NCI-H345 treated with DMSO at 0.1 percent for 48 hours (cell line): ENCODE results near the gene IL1RAP.

Experiments used
- DNase-seq: peaks from one replicate; lab custom pipeline; 2025; ENCODE audit not compliant: unreplicated experiment; lab: John Stamatoyannopoulos, UW

The IL1RAP gene

DNA sequence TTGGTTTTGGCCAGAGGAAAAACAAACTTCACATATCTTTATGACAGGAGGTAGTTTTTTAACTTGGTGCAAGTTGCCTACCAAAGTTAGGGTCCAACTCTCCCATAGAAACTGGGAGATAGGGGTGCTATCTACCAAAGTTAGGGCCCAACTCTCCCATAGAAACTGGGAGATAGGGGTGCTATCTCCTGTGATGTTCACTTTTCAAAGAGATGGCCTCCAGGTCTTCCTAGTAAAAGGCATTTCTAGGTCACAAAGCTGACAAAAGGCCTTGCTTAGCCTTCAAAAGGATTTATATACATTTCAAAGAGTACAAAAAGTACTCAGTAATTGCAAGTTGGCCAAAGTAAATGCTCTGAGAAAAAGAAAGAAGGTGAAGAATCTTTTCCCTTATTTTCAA is 27.1 kb downstream of the IL1RAP start:
- DNase-seq, result no peak

DNA sequence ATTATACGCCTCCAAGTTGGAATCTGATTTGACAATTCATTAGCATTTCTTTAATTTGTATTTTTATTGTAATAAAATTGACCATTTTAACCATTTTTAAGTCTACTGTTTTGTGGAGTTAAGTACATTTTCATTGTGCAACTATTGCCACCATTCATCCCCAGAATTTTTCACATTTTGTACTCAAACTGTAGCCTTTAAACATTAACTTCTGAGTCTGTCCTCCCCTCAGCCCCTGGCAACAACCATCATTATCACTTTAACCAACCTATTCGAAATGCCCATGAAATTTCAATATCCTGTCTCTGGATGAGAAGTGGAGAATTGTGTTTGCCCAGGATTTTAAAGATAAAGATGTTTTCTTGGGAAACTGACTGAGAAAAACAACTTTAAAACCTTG is 27.7 kb downstream of the IL1RAP start:
- DNase-seq, result no peak

GRCh38 chr3:190542846-190543245 is 29.0 kb downstream of the IL1RAP start:
- no peak for DNase-seq

DNA sequence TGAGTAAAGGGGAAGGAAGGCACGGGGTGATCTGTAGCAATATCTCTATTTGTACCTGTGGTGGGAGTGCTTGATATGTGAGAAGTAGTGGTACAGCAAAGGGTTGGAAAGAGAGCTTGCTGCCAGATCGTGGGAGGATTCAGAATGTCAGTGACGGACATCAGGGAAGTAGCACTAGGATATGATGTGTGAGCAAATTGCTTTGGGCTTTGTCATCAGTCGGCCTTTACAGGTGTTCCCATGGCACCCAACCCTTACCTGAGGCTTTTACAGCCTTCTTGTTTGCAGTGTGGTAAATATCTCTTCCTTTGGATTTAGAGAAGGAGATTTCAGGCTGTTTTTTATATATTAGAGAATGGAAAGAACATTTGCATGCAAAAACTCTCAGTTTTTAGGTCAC is 29.8 kb downstream of the IL1RAP start:
- DNase-seq, result no peak

GRCh38 chr3:190545191-190545590 is 31.3 kb downstream of the IL1RAP start:
- no peak for DNase-seq

GRCh38 chr3:190546881-190547510 is 33.1 kb downstream of the IL1RAP start:
- DNase-seq, result no peak

DNA sequence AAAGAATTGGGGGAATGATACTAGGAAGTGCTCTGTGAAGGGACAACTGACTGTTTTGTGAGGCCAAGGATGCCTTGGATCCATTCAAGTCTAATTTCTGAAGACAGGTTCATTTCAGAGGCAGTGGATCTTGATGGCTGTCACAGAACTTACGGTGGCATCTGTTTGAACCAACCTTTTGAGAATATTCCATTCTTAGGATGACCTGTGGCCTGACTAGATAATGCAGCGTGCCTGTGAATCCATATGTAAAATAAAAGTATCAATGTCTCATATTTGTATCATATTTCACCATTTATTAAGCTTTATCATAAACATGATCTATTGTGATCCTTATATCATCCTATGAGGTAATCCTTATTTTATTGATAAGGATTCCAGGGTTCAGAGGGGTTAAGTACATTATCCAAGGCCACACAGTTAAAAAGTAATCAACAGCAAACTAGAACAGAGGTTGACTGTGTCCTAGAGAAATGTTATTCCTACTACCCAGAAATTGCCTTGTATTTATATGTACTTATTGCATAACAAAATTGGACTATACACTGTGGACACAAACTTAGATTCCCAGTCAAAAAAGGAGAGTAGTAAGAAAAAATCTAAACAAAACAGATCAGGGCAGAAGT is 34.3 kb downstream of the IL1RAP start:
- DNase-seq, result no peak

DNA sequence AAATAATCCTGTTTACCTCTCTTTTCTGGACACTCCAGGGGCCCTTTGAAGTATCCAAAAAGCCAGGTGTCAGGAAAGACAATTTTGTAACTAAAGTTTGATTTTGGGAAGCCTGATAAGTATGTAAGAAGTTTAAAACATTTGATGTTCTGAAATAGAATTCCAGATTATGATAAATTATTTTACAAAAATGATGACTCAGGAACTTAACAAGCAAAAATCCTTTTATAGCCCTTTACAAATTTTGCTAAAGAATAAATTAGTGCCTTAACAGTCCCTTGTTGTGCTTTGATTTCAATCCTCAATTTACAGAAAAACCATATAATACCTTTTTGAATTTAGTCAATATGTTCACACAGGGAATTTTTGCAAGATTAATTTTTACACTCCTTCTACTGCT is 38.1 kb downstream of the IL1RAP start:
- no peak for DNase-seq

- DNase-seq, result no peak
Observed at GRCh38 chr3:190552969-190553759, 39.3 kb downstream of the IL1RAP start.

DNA sequence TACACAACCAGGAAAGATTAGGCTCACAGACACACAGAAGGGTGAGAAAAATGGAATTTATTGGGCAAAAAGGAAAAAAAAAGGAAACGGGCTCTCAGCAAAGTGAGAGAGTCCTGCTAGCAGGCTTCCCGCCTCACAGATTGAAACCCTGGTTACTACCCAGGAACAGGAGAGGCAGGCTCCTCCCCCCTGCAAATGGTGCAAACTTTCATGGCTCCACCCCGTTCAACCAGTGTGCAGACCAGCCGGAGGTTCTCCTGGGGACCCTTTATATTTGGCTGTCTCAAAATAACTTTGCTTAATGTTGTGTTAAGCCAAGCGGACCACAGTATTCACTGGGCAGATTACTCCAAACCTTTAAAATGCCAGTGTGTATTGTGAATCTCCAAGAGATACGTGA is 40.3 kb downstream of the IL1RAP start:
- DNase-seq, result no peak

GRCh38 chr3:190556351-190556750 is 42.5 kb downstream of the IL1RAP start:
- DNase-seq, result no peak

DNA sequence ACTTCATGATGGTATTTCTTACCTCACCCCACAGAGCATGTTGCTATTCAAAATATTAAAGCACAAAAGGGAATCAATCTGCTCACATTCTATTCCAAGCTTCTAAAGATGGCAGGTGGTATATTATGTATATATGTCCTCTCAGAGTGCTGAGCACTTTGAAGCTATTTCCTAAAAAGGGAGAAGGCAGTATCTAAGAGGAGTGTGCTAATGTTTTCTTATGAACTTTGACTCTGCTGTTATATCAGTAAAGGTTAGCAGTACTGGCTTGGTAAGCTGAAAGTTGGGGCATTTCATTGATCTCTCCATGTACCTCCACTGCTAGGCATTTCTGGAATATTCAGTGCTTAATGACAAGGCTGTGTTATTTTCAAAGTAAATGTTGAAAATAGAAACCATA is 43.4 kb downstream of the IL1RAP start:
- no peak for DNase-seq

- DNase-seq, result no peak
Observed at GRCh38 chr3:190558316-190558715, 44.4 kb downstream of the IL1RAP start.

- no peak for DNase-seq
Observed at GRCh38 chr3:190558796-190559195, 44.9 kb downstream of the IL1RAP start.

DNA sequence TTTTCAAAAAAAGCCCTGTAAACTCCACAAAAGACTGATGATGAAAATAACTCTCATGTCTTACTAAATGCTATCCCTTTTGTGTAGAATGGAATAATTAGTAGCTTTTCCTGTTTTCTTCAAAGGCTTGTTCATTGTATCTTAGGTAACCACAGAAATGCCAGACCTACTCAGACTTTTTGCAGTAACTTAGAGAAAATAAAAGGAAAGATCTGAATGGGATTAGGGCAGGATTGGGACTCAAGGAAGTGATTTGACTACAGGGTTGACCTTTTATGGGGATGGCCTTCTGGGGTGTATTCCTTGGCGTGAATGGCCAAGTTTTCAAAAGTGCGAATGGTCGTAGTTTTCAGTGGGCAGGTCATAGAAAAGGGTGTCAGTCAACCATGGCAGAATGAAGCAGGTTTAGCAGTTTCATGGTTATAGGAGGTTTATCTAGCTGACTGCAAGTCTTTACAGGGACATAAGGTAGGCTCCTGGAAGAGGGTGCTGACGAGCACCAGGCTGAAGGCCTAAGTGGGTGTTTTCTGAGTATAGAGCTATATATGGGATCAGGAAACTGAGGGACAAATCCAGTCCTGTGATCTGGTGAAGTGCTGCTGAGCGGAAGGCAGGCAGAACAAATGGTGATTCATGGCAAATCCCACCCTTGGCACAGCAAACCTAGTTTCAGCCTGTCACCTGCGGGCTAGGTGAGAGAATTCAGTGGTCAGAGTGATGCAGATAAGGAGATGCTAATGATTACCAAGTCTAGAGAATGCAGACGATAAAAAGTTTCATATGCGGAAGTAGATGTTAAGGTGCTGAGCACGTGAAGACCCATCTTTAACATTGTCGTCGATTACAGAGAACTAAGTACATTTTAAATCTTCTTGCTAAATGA is 46.4 kb downstream of the IL1RAP start:
- DNase-seq, result no peak

- DNase-seq, result no peak
Observed at GRCh38 chr3:190562866-190563510, 49.1 kb downstream of the IL1RAP start.

GRCh38 chr3:190564175-190564574 is 50.3 kb downstream of the IL1RAP start:
- no peak for DNase-seq

GRCh38 chr3:190566043-190566933 is 52.4 kb downstream of the IL1RAP start:
- DNase-seq, result no peak

DNA sequence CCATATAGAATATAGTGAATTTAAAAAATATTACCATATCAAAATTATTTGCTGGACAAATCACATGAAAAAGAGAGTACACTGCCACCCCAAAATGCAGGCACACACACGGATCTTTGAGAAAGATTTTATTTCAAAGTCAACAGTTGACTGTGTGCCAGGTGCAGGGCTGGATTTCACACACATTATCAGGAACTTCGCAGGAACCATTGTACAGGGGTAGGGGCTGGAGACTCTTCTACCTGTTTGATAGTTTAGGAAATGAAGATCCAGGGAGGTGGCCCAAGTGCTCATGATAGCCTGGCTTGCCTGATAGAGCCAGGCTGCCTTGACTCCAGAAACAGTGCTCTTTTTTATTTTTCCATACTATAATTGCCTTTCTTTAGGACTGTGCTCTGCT is 54.2 kb downstream of the IL1RAP start:
- DNase-seq, result no peak

- no peak for DNase-seq
Observed at GRCh38 chr3:190574473-190574872, 60.6 kb downstream of the IL1RAP start.
